Neuronal stem cell (in vitro differentiated cells): Measurements from ENCODE around the gene SRPRA.

Experiments used
- DNase-seq: peaks from one replicate; pipeline ENCODE4 v3.0.0-alpha.2; 2013; ENCODE audit warnings: low spot score
- H2AFZ ChIP-seq: one replicate; pipeline ENCODE4 v1.6.1; 2013; ENCODE audit warnings: mild to moderate bottlenecking, low read length, inconsistent platforms
- H2AK5ac ChIP-seq: 2 replicates; pipeline ENCODE4 v1.6.1; 2013; ENCODE audit warnings: low read depth, mild to moderate bottlenecking, inconsistent platforms, low read length, moderate library complexity, mixed read lengths
- H2BK120ac ChIP-seq: 2 replicates; pipeline ENCODE4 v1.6.1; 2013; ENCODE audit warnings: low read depth, mild to moderate bottlenecking, inconsistent platforms, low read length, moderate library complexity, mixed read lengths
- H2BK12ac ChIP-seq: one replicate; pipeline ENCODE4 v1.6.1; 2013; ENCODE audit warnings: low read length, inconsistent platforms
- H2BK15ac ChIP-seq: 2 replicates; pipeline ENCODE4 v1.6.1; 2013; ENCODE audit warnings: mild to moderate bottlenecking, low read length, inconsistent platforms, mixed read lengths
- H2BK5ac ChIP-seq: one replicate; pipeline ENCODE4 v1.6.1; 2013; ENCODE audit warnings: inconsistent platforms, mild to moderate bottlenecking, low read length, moderate library complexity
- H3K14ac ChIP-seq: one replicate; pipeline ENCODE4 v1.6.1; 2013; ENCODE audit warnings: low read length, inconsistent platforms
- H3K18ac ChIP-seq: 2 replicates; pipeline ENCODE4 v1.6.1; 2013; ENCODE audit warnings: low read length, inconsistent platforms
- H3K23ac ChIP-seq: 2 replicates; pipeline ENCODE4 v1.6.1; 2013; ENCODE audit warnings: low read depth, mild to moderate bottlenecking, mixed read lengths, low read length, inconsistent platforms; ENCODE audit not compliant: poor library complexity
- H3K27ac ChIP-seq: replicated peaks from 3 replicates; pipeline ENCODE4 v1.5.1; 2013; ENCODE audit warnings: low read length, inconsistent platforms
- H3K27me3 ChIP-seq, 3 experiments: 2 replicates each; pipeline ENCODE4 v1.6.1; 2013; ENCODE audit warnings: low read length in 3 of 3, mild to moderate bottlenecking in 2 of 3, inconsistent platforms in 1 of 3, low read depth in 1 of 3, mixed read lengths in 1 of 3, moderate library complexity in 1 of 3; ENCODE audit not compliant: control insufficient read depth in 3 of 3, insufficient read depth in 3 of 3
- H3K36me3 ChIP-seq, 2 donors: replicated peaks in 1 of 2; 2 replicates each; pipeline ENCODE4 v1.6.1; 2013; ENCODE audit warnings: low read length in 2 of 2; ENCODE audit not compliant: control insufficient read depth in 2 of 2, insufficient read depth in 2 of 2
- H3K4ac ChIP-seq: 2 replicates; pipeline ENCODE4 v1.6.1; 2013; ENCODE audit warnings: inconsistent platforms, mild to moderate bottlenecking, low read length, moderate library complexity
- H3K4me1 ChIP-seq, 2 donors: 1 replicate in 1 of 2; 2 replicates in 1 of 2; pipeline ENCODE4 v1.6.1; 2013; ENCODE audit warnings: low read length in 2 of 2, low read depth in 1 of 2; ENCODE audit not compliant: control insufficient read depth in 2 of 2, insufficient read depth in 1 of 2
- H3K4me2 ChIP-seq: one replicate; pipeline ENCODE4 v1.6.1; 2013; ENCODE audit warnings: mild to moderate bottlenecking, low read length, inconsistent platforms; ENCODE audit not compliant: insufficient read depth, poor library complexity, severe bottlenecking
- H3K4me3 ChIP-seq, 2 donors: 2 replicates each; pipeline ENCODE4 v1.5.1; 2013; ENCODE audit warnings: low read length in 2 of 2, mild to moderate bottlenecking in 2 of 2, inconsistent platforms in 1 of 2, moderate library complexity in 1 of 2
- H3K79me1 ChIP-seq: one replicate; pipeline ENCODE4 v1.6.1; 2013; ENCODE audit warnings: low read depth, mild to moderate bottlenecking, inconsistent platforms, low read length, moderate library complexity
- H3K9ac ChIP-seq: one replicate; pipeline ENCODE4 v1.6.1; 2013; ENCODE audit warnings: mild to moderate bottlenecking, low read depth, low read length, inconsistent platforms; ENCODE audit not compliant: poor library complexity
- H3K9me3 ChIP-seq, 2 donors: replicated peaks in 1 of 2; 2 replicates each; pipeline versions ENCODE3 to v1.6.1; 2013; ENCODE audit warnings: low read length in 2 of 2, mild to moderate bottlenecking in 2 of 2, inconsistent platforms in 1 of 2, low read depth in 1 of 2, mixed read lengths in 1 of 2, moderate library complexity in 1 of 2; ENCODE audit not compliant: control insufficient read depth in 2 of 2, insufficient read depth in 1 of 2
- H4K8ac ChIP-seq: one replicate; pipeline ENCODE4 v1.6.1; 2013; ENCODE audit warnings: low read depth, mild to moderate bottlenecking, inconsistent platforms, low read length, moderate library complexity
- H4K91ac ChIP-seq: one replicate; pipeline ENCODE4 v1.6.1; 2013; ENCODE audit warnings: low read length, low read depth, mild to moderate bottlenecking, inconsistent platforms; ENCODE audit not compliant: poor library complexity
- WGBS, 2 donors: extraction: QIAGEN DNeasy Blood & Tissue Kit; methylation state at CpG; one replicate each; pipeline ENCODE4 v1.1.7; 2013; ENCODE audit warnings: missing lambda C conversion rate in 2 of 2, mixed read lengths in 1 of 2; ENCODE audit not compliant: insufficient read length in 2 of 2, insufficient replicate concordance in 1 of 2; ENCODE audit errors: extremely low coverage in 2 of 2; 5-methylcytosine and 5-hydroxymethylcytosine counted together

Gene SRPRA

GRCh38 chr11:126293726-126294125 lies 25.0 kb upstream of the SRPRA start:
- H2BK15ac ChIP-seq = no peak overlapping the region
- no peak overlapping the region for H2BK5ac ChIP-seq
- H3K4ac ChIP-seq = no peak overlapping the region
- no peak overlapping the region for H3K14ac ChIP-seq
- DNase-seq = no peak
- H4K91ac ChIP-seq = no peak overlapping the region
- no peaks in the 10 kb centered on the region for H3K4me1 ChIP-seq
- no peak overlapping the region for H2BK120ac ChIP-seq
- no peak overlapping the region for H2BK12ac ChIP-seq
- H2AK5ac ChIP-seq = no peak overlapping the region
- H2AFZ ChIP-seq = no peak overlapping the region
- peaks cover 17 to 77% of the 10 kb centered on the region in 2 donors for H3K36me3 ChIP-seq
- H3K27ac ChIP-seq = no peak overlapping the region
- H3K4me2 ChIP-seq = no peak overlapping the region
- H3K23ac ChIP-seq = no peak overlapping the region
- no peak overlapping the region for H3K18ac ChIP-seq
- H3K4me3 ChIP-seq = peak overlapping the region in 1 of 2 donors; percentile 45
- peaks cover 2% of the 10 kb centered on the region for H3K79me1 ChIP-seq
- no peaks in the 10 kb centered on the region for H3K27me3 ChIP-seq
- no CpG with 5 or more reads among the region's 5 CpGs for WGBS, 2 donors
- no peak overlapping the region for H3K9ac ChIP-seq
- peaks cover 0 to 3% of the 10 kb centered on the region in 2 donors for H3K9me3 ChIP-seq
- no peak overlapping the region for H4K8ac ChIP-seq

- DNase-seq = no peak
- Histone ChIP-seq H3K18ac (no peak overlapping the region), H3K79me1 (peaks cover 2% of the 10 kb centered on the region), H2AFZ (no peak overlapping the region), H3K36me3 (peaks cover 18 to 68% of the 10 kb centered on the region in 2 donors), H3K27me3 (no peaks in the 10 kb centered on the region), H2BK15ac (no peak overlapping the region), H4K91ac (no peak overlapping the region), H3K27ac (no peak overlapping the region), H3K9me3 (peaks cover 0 to 6% of the 10 kb centered on the region in 2 donors), H3K4me1 (no peaks in the 10 kb centered on the region), H2BK120ac (no peak overlapping the region), H2BK12ac (no peak overlapping the region), H3K9ac (peak overlapping the region; percentile 34), H3K4ac (no peak overlapping the region), H2AK5ac (no peak overlapping the region), H3K4me3 (no peak overlapping the region), H3K4me2 (no peak overlapping the region), H4K8ac (no peak overlapping the region), H3K14ac (no peak overlapping the region), H2BK5ac (peak overlapping the region; percentile 5), H3K23ac (no peak overlapping the region)
- WGBS, 2 donors = no CpG with 5 or more reads among the region's 12 CpGs
These were observed 22.2 kb upstream of the SRPRA start for GRCh38 chr11:126290887-126291286.

- Histone ChIP-seq H3K18ac (no peak overlapping the region), H2AK5ac (no peak overlapping the region), H3K4ac (no peak overlapping the region), H3K14ac (no peak overlapping the region), H4K91ac (no peak overlapping the region), H2BK120ac (no peak overlapping the region), H2AFZ (no peak overlapping the region), H3K9ac (no peak overlapping the region), H3K4me1 (peaks cover 2% of the 10 kb centered on the region in 2 donors), H3K9me3 (peaks cover 0 to 6% of the 10 kb centered on the region in 2 donors), H3K79me1 (peaks cover 2% of the 10 kb centered on the region), H2BK5ac (no peak overlapping the region), H3K27ac (no peak overlapping the region), H3K4me3 (no peak overlapping the region), H3K4me2 (no peak overlapping the region), H4K8ac (no peak overlapping the region), H2BK15ac (no peak overlapping the region), H3K23ac (no peak overlapping the region), H3K27me3 (no peaks in the 10 kb centered on the region), H3K36me3 (peaks cover 13 to 48% of the 10 kb centered on the region in 2 donors), H2BK12ac (no peak overlapping the region)
- WGBS, 2 donors = no CpG with 5 or more reads among the region's 6 CpGs
- DNase-seq = no peak
These were observed 19.5 kb upstream of the SRPRA start for GRCh38 chr11:126288237-126288636.

GRCh38 chr11:126284829-126285228 lies 16.1 kb upstream of the SRPRA start:
- WGBS, 2 donors = no CpG with 5 or more reads among the region's 6 CpGs

More at GRCh38 chr11:126284829-126285228, 16.1 kb upstream of the SRPRA start:
- Histone ChIP-seq H2AFZ (no peak overlapping the region), H3K4me2 (no peak overlapping the region), H3K36me3 (peaks cover 2 to 16% of the 10 kb centered on the region in 2 donors), H3K9ac (no peak overlapping the region), H4K91ac (no peak overlapping the region), H3K27me3 (peaks cover 0 to 2% (median 0%) of the 10 kb centered on the region in 3 experiments), H3K27ac (no peak overlapping the region), H2BK15ac (no peak overlapping the region), H2BK12ac (no peak overlapping the region), H3K23ac (no peak overlapping the region), H3K9me3 (peaks cover 0 to 6% of the 10 kb centered on the region in 2 donors), H3K18ac (no peak overlapping the region), H3K4me3 (no peak overlapping the region), H3K79me1 (no peaks in the 10 kb centered on the region), H3K14ac (no peak overlapping the region), H4K8ac (no peak overlapping the region), H3K4ac (no peak overlapping the region), H2BK5ac (no peak overlapping the region), H3K4me1 (peaks cover 5 to 7% of the 10 kb centered on the region in 2 donors), H2BK120ac (no peak overlapping the region), H2AK5ac (no peak overlapping the region)
- DNase-seq = no peak
